HG03064 (cell line): ENCODE measurements around the gene TCF12.
"Not testable (repeated sequence)": the region's sequence is repeated elsewhere in the genome, so short reads cannot be mapped to it uniquely, and the experiment has no call there.

Experiments
- ATAC-seq: cut with Tn5 transposase; IDR thresholded peaks from one replicate; pipeline ENCODE4 v1.9.1; 2021; ENCODE audit warnings: low read depth; ENCODE audit not compliant: unreplicated experiment

The TCF12 gene

GRCh38 chr15:57084192-57084591, 165.7 kb downstream of the TCF12 start:
- no peak for ATAC-seq

DNA sequence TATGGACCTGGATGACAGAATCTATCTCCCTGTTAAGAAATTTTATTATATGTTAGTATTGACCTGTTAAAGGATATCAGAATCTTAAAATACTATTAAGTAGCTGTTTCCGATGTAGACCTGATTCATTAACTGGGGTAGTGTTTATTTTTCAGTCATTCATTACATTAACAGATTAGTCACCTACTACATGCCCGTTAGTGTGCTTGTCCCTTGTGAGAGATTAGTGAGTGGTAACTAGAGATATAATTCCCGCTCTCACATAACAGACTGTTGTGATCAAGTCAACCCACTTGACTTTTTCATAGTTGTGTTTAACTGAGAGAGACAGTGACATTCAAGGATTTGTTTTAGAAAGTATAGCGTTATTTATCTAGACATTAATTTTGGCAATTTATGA, 166.8 kb downstream of the TCF12 start:
- no peak for ATAC-seq

- ATAC-seq: no peak
Measured at GRCh38 chr15:57086857-57087427, 168.5 kb downstream of the TCF12 start.

GRCh38 chr15:57089815-57090495, 171.5 kb downstream of the TCF12 start:
- no peak for ATAC-seq

- no peak for ATAC-seq
Measured at GRCh38 chr15:57090496-57090859, 172.0 kb downstream of the TCF12 start.

DNA sequence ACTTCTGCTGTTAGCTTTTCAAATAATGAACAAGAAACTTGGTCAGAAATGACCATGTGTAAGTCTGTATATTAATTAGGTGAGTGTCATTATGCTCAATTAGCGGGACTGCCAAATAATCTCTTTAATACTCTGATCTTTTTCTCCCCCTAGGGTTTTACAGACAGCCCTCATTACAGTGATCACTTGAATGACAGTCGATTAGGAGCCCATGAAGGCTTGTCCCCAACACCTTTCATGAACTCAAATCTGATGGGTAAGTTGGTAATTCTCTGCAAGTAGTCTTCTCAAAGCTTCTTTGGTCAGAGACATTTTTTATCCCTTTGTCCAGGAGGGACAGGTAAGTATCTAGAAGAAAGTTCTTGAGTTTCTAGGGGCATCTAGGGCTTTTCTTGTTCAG, 173.2 kb downstream of the TCF12 start:
- ATAC-seq: no peak

DNA sequence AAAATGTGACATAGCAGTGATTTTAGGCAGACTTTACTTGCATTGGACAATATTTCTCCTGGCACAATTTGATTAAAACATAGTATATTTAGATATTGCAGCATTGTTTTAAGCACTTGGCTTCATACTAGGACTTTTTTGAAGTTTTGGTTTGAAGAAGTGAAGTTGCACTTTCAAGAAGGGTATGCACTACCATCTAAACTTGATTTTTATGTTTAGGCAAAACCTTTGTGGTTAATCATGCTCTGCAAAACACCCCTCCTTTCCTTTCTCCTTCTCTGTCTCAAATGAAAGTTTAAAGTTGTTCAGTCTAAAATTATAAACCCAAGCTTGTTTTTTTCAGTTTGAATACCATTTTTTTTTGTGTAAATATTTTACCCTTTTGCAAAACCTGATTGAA, 173.8 kb downstream of the TCF12 start:
- ATAC-seq: no peak

DNA sequence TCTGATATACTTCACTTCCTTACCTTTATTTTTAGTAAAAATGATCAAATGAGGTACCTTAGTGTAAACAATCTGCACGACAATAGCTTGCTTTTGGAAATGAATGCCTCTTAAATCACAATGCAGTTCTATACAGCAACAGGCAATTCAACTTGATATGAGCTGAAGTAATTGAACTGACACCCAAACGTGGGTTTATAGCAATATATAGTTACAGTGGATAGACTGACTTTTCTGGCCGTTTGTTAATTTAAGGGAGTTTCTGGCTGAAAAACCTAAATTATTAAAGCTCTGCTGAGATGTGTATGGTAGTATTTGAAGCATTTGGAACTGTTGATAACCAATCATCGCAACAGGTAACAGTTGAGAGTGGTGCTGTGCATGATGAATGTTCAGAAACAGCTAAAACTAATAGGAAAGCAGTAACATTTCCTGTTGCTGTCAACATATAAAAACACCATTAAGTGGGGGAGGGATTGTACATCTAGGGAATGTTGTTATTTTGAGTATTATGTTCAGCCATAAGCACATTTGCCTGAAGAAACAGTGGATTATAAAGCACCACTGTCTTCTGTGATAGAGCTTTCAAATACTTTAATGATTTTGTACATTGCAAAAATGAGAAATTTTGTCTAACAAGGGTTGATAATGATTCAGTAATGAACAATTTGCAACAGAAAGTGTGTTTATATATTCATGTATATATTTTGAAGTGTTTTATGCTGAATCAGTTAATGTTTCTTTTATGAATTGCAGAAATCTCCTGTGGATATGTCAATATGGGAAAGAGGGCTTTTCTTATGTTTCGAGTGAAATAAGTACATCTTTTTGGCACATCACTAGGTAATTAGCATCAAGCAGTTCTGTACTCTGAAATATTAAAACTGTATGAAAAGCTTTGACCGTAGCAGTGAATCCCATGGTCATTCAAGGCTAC, 176.1 kb downstream of the TCF12 start:
- no peak for ATAC-seq

- ATAC-seq: no peak
Measured at GRCh38 chr15:57095896-57096295, 177.5 kb downstream of the TCF12 start.

- ATAC-seq: no peak
Measured at GRCh38 chr15:57097246-57097645, 178.8 kb downstream of the TCF12 start.

DNA sequence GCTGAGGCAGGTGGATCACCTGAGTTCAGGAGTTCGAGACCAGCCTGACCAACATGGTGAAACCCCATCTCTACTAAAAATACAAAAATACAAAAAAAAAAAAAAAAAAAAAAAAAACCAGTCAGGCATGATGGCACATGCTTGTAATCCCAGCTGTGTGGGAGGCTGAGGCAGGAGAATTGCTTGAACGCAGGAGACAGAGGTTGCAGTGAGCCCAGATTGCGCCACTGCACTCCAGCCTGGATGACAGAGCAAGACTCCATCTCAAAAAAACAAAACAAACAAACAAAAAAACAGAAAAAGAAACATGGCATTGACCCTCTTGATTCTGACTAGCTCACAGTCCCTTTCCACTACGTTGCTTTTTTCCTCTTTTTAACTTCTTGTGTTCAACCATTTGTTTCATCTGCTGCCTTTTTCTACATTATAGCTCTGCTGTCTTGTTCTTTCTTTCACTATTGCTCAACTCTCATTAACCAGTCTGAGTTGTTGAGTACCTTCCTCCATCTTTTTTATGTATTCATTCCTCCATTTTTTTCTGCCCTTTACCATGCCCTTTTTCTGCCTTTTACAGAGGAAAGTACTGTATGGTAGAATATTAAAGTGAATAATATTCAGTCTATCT, 179.6 kb downstream of the TCF12 start:
- not testable (repeated sequence) for ATAC-seq

GRCh38 chr15:57098896-57099295, 180.5 kb downstream of the TCF12 start:
- no peak for ATAC-seq

GRCh38 chr15:57100136-57100539, 181.7 kb downstream of the TCF12 start:
- no peak for ATAC-seq

- no peak for ATAC-seq
Measured at GRCh38 chr15:57102858-57103257, 184.4 kb downstream of the TCF12 start.

GRCh38 chr15:57108296-57108695, 189.9 kb downstream of the TCF12 start:
- ATAC-seq: no peak

GRCh38 chr15:57109005-57109404, 190.6 kb downstream of the TCF12 start:
- no peak for ATAC-seq

- ATAC-seq: no peak
Measured at GRCh38 chr15:57111002-57111401, 192.6 kb downstream of the TCF12 start.

DNA sequence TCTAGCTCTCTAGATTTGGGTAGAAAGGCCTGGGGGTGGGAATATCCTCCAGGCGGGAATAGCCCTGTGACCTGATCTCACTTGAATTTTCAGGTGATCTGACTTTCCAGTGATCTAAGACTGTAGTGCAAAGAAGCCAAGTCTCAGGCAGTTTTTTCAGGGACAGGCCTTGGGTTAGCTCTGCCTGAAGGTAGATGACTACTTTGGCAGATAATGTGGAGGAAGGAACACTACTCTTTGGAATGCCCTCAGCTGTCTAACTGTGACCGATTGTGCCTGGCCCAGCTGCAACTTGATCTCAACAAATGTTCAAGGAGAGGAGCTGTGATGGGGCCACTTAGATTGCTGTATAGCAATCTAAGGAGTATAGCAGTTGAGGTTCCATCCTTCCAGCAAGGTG, 193.7 kb downstream of the TCF12 start:
- no peak for ATAC-seq

DNA sequence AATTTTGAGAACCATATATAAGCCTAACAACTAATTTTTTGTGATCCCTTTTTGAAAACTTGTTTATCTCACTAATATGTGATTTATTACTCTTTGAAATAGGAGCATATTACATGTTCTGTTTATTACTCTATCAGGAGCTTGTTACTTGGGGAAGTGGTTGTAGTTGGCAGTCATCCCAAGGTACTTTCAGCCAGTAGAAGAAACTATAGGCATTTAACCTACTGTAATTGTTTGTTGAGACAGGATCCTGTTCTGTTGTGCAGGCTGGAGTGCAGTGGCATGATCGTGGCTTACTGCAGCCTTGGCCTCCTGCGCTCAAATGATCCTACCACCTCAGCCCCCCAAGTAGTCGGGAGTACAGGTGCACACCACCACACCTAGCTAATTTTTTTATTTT, 195.6 kb downstream of the TCF12 start:
- ATAC-seq: no peak

GRCh38 chr15:57118013-57118799, 199.8 kb downstream of the TCF12 start:
- ATAC-seq: no peak
